HG03565 (cell line): ENCODE data around the gene RETNLB.

Experiments used
- ATAC-seq: cut with Tn5 transposase; IDR thresholded peaks from one replicate; pipeline ENCODE4 v1.9.1; 2021; ENCODE audit warnings: mild to moderate bottlenecking, moderate library complexity; ENCODE audit not compliant: unreplicated experiment

The RETNLB gene

GRCh38 chr3:108757404-108757982, at the start of gene RETNLB:
Gene RETNLB (minus strand): TSS chr3:108757410. CDS start chr3:108757185, 225 bp downstream.
- no peak for ATAC-seq

- ATAC-seq: peak; percentile 90
These were observed 49.1 kb upstream of the RETNLB start for GRCh38 chr3:108806316-108806715.

- ATAC-seq: no peak
These were observed 47.8 kb upstream of the RETNLB start for GRCh38 chr3:108804966-108805365.

- no peak for ATAC-seq
These were observed 47.2 kb upstream of the RETNLB start for GRCh38 chr3:108804437-108804836.

GRCh38 chr3:108791473-108791872, 34.3 kb upstream of the RETNLB start:
- ATAC-seq: no peak

GRCh38 chr3:108780235-108780634, 23.0 kb upstream of the RETNLB start:
- ATAC-seq: no peak

- ATAC-seq: no peak
These were observed 22.3 kb upstream of the RETNLB start for GRCh38 chr3:108779496-108779895.

- ATAC-seq: no peak
These were observed 18.4 kb upstream of the RETNLB start for GRCh38 chr3:108775649-108776048.

GRCh38 chr3:108767253-108767652, 10.0 kb upstream of the RETNLB start:
- ATAC-seq: no peak

GRCh38 chr3:108755686-108756085, 1.5 kb downstream of the RETNLB start:
- ATAC-seq: no peak

GRCh38 chr3:108744762-108745161, 12.4 kb downstream of the RETNLB start:
- no peak for ATAC-seq

GRCh38 chr3:108742929-108743328, 14.3 kb downstream of the RETNLB start:
- no peak for ATAC-seq

- ATAC-seq: no peak
These were observed 20.4 kb downstream of the RETNLB start for GRCh38 chr3:108736821-108737220.

- no peak for ATAC-seq
These were observed 28.3 kb downstream of the RETNLB start for GRCh38 chr3:108728934-108729333.

- no peak for ATAC-seq
These were observed 29.1 kb downstream of the RETNLB start for GRCh38 chr3:108728105-108728504.

GRCh38 chr3:108724101-108724500, 33.1 kb downstream of the RETNLB start:
- no peak for ATAC-seq

GRCh38 chr3:108722724-108723123, 34.5 kb downstream of the RETNLB start:
- no peak for ATAC-seq

GRCh38 chr3:108719178-108719806, 37.9 kb downstream of the RETNLB start:
- no peak for ATAC-seq

GRCh38 chr3:108718454-108718853, 38.8 kb downstream of the RETNLB start:
- no peak for ATAC-seq

- no peak for ATAC-seq
These were observed 43.4 kb downstream of the RETNLB start for GRCh38 chr3:108713816-108714215.

- no peak for ATAC-seq
These were observed 44.1 kb downstream of the RETNLB start for GRCh38 chr3:108713009-108713516.
